ENCODE results near the gene CPXM1.

Gene CPXM1

DNA sequence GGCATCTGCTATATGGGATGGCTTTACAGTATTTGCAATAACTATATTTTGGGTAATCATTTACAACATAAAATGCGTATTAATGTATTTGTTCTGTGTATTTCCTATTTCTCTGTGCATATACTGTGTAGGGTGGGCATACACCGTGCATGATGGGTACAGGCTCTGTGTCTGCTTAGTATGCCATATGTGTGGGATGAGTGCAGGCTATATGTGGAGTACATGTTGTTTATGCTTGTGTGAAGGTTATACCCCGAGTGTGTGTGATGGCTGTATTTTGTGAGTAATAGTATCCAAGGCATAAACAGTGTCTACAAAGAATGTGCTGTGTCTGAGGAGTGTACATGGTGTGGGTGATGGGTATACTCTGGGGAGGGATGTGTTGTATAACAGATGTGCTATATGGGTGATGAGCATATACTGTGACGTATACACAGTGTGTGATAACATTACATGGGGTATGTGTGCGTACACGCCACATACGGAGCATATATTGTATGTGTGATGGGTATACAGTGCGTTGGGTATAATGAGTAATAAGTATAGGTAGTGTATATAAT is 52.7 kb downstream of the CPXM1 start:
- DNase-seq: no peak

GRCh38 chr20:2746636-2747265 is 53.7 kb downstream of the CPXM1 start:
- no peak for DNase-seq

DNA sequence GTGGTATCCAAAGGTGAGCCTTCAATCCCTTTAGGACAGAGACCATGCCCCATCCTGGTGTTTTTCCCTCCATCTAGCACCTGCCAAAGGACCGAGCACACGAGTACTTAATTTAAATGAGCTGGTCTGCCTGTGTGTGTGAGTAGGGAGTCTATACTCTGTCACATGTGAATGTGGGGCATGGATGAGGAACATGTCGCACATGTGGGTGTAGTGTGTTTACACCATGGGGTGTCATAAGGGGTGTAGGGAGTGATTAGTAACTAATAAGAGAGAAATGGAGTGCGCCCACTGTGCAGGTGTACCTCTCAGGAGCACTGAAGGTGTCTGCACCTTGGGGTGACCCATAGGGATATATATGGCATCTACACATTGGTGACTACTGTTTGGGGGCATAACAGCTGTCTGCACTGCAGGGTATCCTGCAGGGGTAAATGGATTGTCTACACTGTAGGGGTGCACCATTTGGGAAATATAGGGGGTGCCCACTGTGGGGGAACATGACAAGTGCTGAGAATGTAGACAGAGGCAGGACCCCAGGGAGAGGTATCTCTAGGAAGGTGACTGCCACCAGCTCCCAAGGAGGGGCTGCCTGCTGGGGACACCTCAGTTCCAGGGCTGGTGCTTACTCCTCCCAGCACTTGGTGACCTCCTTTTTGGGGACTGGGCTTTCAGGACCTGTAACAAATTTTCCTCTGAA is 54.3 kb downstream of the CPXM1 start:
- DNase-seq: no peak

GRCh38 chr20:2745060-2745910 is 55.1 kb downstream of the CPXM1 start:
- no peak for DNase-seq
